Measurements from ENCODE around the gene CCDC9B.

The CCDC9B gene

DNA sequence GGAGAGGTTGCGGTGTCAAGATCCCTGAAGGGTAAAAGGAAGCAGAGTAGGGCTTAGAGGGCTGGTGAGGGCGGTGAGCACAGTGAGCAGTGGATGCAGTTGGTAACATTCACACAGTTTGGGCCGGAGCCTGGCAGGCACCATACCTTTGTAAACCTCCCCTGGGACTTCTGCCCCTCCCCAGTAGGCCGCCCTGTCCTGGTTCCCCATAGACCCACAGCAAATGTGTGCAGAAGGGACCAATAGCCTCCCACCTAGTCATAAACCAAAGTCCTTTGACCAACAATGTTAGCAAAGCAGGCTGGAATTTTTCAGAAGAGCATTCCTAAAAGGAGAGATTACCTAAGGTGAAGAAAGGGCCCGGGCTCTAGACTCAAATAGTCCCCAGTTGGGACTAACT, 8.4 kb upstream of the CCDC9B start:
- Histone ChIP-seq H3K36me3 (ENCODE audit: control insufficient read depth, insufficient read depth, low read length) (no peaks in the 10 kb centered on the region), H3K4me2 (ENCODE audit: low read length) (no peak overlapping the region), H3K27ac (no peak overlapping the region), H2AFZ (no peak overlapping the region), H3K27me3 (ENCODE audit: control insufficient read depth, insufficient read depth, low read length) (no peaks in the 10 kb centered on the region), H3K9ac (no peak overlapping the region), H3K79me2 (no peaks in the 10 kb centered on the region), H3K4me3 (ENCODE audit: low read depth, low read length) (no peak overlapping the region), H3K4me1 (peaks cover 4% of the 10 kb centered on the region), H3K9me3 (ENCODE audit: control insufficient read depth, low read length) (no peaks in the 10 kb centered on the region)
- TF ChIP-seq, protein P1, sequence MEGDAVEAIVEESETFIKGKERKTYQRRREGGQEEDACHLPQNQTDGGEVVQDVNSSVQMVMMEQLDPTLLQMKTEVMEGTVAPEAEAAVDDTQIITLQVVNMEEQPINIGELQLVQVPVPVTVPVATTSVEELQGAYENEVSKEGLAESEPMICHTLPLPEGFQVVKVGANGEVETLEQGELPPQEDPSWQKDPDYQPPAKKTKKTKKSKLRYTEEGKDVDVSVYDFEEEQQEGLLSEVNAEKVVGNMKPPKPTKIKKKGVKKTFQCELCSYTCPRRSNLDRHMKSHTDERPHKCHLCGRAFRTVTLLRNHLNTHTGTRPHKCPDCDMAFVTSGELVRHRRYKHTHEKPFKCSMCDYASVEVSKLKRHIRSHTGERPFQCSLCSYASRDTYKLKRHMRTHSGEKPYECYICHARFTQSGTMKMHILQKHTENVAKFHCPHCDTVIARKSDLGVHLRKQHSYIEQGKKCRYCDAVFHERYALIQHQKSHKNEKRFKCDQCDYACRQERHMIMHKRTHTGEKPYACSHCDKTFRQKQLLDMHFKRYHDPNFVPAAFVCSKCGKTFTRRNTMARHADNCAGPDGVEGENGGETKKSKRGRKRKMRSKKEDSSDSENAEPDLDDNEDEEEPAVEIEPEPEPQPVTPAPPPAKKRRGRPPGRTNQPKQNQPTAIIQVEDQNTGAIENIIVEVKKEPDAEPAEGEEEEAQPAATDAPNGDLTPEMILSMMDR (IDR thresholded peaks at IDR 0.05), result no peak

GRCh38 chr15:40348474-40348870, 7.7 kb upstream of the CCDC9B start:
- Histone ChIP-seq H3K9ac (no peak overlapping the region), H3K9me3 (ENCODE audit: control insufficient read depth, low read length) (no peaks in the 10 kb centered on the region), H3K79me2 (no peaks in the 10 kb centered on the region), H3K4me3 (ENCODE audit: low read depth, low read length) (no peak overlapping the region), H3K27ac (no peak overlapping the region), H3K36me3 (ENCODE audit: control insufficient read depth, insufficient read depth, low read length) (no peaks in the 10 kb centered on the region), H3K4me2 (ENCODE audit: low read length) (no peak overlapping the region), H2AFZ (no peak overlapping the region), H3K4me1 (no peaks in the 10 kb centered on the region), H3K27me3 (ENCODE audit: control insufficient read depth, insufficient read depth, low read length) (no peaks in the 10 kb centered on the region)
- TF ChIP-seq, protein P1 (IDR thresholded peaks at IDR 0.05), result no peak

DNA sequence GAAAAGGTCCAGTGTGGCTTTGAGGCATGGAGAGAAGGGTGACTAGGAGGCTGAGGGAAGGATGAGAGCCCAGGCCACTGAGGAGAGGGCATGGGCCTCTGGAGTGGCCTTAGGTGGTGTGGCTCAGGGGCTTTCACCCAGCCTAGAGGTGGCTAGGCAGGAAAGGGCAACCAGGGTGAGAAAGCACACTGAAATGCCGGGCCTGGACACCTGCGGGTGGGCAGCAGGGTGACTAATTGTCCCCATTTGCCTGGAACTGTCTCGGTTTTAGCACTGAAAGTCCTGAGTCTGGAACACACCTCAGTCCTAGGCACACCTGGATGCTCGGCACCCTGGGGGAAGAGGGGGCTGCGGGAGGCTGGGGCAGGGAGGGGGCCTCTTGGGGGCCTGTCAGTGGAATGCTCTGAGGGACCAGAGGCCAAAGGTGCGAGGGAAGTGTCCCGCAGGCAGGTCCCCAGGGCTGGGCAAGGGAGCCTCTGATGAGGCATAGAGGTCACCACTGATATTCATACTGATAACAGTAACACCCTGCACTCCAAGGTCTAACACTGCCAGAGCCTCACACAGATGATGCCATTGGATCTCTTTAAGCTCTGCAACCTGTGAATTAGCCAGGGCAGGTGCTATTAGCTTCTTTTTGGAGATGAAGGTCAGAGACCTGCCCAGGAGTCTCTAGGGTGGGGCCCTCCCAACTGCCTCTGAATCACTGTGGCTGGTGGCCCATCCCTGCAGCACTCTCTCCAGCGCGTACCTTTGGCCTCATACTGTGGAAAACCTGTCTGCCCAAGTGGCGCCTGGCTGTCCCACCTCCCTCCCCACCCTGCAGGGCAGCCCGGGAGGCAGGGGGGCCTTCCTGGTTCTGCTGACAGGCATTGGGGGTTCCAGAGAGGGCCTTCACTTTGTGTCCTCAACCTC, 7.1 kb upstream of the CCDC9B start:
- H3K27ac ChIP-seq, result no peak overlapping the region
- H3K79me2 ChIP-seq, result no peaks in the 10 kb centered on the region
- H3K27me3 ChIP-seq (ENCODE audit: control insufficient read depth, insufficient read depth, low read length), result no peaks in the 10 kb centered on the region
- no peak overlapping the region for H3K9ac ChIP-seq
- H3K4me3 ChIP-seq (ENCODE audit: low read depth, low read length), result no peak overlapping the region
- no peak overlapping the region for H2AFZ ChIP-seq
- no peaks in the 10 kb centered on the region for H3K36me3 ChIP-seq (ENCODE audit: control insufficient read depth, insufficient read depth, low read length)
- no peak overlapping the region for H3K4me2 ChIP-seq (ENCODE audit: low read length)
- TF ChIP-seq, protein P1 (IDR thresholded peaks at IDR 0.05), result no peak
- H3K4me1 ChIP-seq, result no peaks in the 10 kb centered on the region
- no peaks in the 10 kb centered on the region for H3K9me3 ChIP-seq (ENCODE audit: control insufficient read depth, low read length)

DNA sequence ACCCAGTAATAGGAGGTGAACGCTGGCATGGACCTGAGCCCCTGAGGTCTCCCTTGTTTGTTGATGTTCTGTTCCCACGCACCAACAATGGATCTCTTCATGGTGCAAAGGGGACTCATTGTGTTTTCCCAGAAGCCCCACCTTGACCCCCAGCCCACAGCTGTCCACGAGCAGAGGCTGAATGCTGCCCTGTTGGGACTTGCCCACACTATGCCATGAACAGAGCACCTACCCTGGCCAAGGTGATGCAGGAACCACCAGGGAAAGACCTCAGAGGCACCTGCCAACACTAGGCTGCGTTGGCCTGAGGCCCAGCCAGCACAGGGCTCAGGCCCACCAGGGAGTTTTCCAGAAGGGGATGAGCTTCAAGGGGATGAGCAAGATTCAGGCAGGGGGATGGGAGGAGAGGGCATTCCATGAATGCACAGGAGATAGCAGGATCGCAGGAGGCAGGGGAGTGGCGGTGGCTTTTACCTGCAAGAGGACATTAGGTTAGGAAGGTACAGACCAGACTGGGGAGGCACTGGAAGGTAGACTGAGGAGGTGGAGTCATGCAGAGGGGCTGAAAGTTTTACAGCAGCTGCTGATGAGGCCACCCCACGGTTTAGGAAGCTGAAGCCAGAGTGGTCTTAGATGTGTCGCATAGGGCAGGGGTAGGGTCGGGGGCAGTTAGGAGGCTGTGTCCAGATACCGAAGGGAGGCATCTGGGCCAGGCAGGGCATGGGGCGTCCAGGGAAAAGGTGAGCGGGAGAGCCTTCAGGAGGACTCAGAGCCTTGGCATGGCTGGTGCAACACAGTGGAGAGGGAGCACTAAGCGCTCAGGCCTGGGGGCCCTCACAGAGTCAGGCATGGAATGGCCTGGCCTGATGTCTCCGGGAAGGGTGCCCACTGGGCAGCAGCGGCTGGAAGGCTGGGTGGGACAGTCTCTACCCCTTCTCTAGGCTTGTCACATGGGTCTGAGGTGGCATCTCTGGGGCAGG, 6.1 kb upstream of the CCDC9B start:
- Histone ChIP-seq H3K9ac (no peak overlapping the region), H3K27ac (no peak overlapping the region), H3K4me3 (ENCODE audit: low read depth, low read length) (no peak overlapping the region), H3K4me1 (no peaks in the 10 kb centered on the region), H3K27me3 (ENCODE audit: control insufficient read depth, insufficient read depth, low read length) (no peaks in the 10 kb centered on the region), H3K4me2 (ENCODE audit: low read length) (no peak overlapping the region), H3K79me2 (no peaks in the 10 kb centered on the region), H3K36me3 (ENCODE audit: control insufficient read depth, insufficient read depth, low read length) (no peaks in the 10 kb centered on the region), H2AFZ (no peak overlapping the region), H3K9me3 (ENCODE audit: control insufficient read depth, low read length) (no peaks in the 10 kb centered on the region)
- TF ChIP-seq, protein P1 (IDR thresholded peaks at IDR 0.05), result no peak

All from parathyroid adenoma (tissue), 2 donors.